GM18511 (cell line): Measurements from ENCODE around the gene CCR5AS.

Experiments
- ATAC-seq: cut with Tn5 transposase; IDR thresholded peaks from one replicate; pipeline ENCODE4 v1.9.1; 2021; ENCODE audit warnings: mild to moderate bottlenecking, moderate library complexity; ENCODE audit not compliant: unreplicated experiment

The CCR5AS gene

GRCh38 chr3:46381625-46382024 is 25.2 kb downstream of the CCR5AS start:
- no peak for ATAC-seq

- no peak for ATAC-seq
Measured at GRCh38 chr3:46380471-46381221, 26.2 kb downstream of the CCR5AS start.

- ATAC-seq, result no peak
Measured at GRCh38 chr3:46378426-46378942, 28.4 kb downstream of the CCR5AS start.

- ATAC-seq, result no peak
Measured at GRCh38 chr3:46375814-46376213, 31.1 kb downstream of the CCR5AS start.

GRCh38 chr3:46375218-46375617 is 31.6 kb downstream of the CCR5AS start:
- ATAC-seq, result no peak

GRCh38 chr3:46374755-46375154 is 32.1 kb downstream of the CCR5AS start:
- ATAC-seq, result no peak

GRCh38 chr3:46372492-46373359 is 34.1 kb downstream of the CCR5AS start:
- ATAC-seq, result no peak

- ATAC-seq, result no peak
Measured at GRCh38 chr3:46371519-46372340, 35.1 kb downstream of the CCR5AS start.

GRCh38 chr3:46370839-46371518 is 35.9 kb downstream of the CCR5AS start, which contains the start of gene CCR5:
Gene CCR5, plus strand, starts transcription at chr3:46370946. Its CDS starts 1,957 bp downstream, at chr3:46372903.
- no peak for ATAC-seq

GRCh38 chr3:46369675-46370132 is 37.2 kb downstream of the CCR5AS start:
- ATAC-seq, result peak; percentile 76

- no peak for ATAC-seq
Measured at GRCh38 chr3:46369151-46369550, 37.7 kb downstream of the CCR5AS start.

- ATAC-seq, result no peak
Measured at GRCh38 chr3:46368569-46368968, 38.3 kb downstream of the CCR5AS start.

GRCh38 chr3:46367811-46368210 is 39.1 kb downstream of the CCR5AS start:
- no peak for ATAC-seq

GRCh38 chr3:46365737-46366524 is 40.9 kb downstream of the CCR5AS start:
- ATAC-seq, result no peak

- no peak for ATAC-seq
Measured at GRCh38 chr3:46365041-46365440, 41.8 kb downstream of the CCR5AS start.

GRCh38 chr3:46361408-46362283 is 45.2 kb downstream of the CCR5AS start:
- ATAC-seq, result no peak

- no peak for ATAC-seq
Measured at GRCh38 chr3:46360907-46361306, 46.0 kb downstream of the CCR5AS start.

GRCh38 chr3:46359733-46360493 is 47.0 kb downstream of the CCR5AS start:
- ATAC-seq, result peak; percentile 93
